Measurements from ENCODE around the gene C12orf76. TPM values are rescaled to one million over a fixed set of nuclear protein-coding genes. Genes with fewer than 3 reads are reported as not detected.

The C12orf76 gene
- polyA plus RNA-seq, 6 donors from 2014 or later, result 10.6 to 19.8 (median 16.7) TPM

DNA sequence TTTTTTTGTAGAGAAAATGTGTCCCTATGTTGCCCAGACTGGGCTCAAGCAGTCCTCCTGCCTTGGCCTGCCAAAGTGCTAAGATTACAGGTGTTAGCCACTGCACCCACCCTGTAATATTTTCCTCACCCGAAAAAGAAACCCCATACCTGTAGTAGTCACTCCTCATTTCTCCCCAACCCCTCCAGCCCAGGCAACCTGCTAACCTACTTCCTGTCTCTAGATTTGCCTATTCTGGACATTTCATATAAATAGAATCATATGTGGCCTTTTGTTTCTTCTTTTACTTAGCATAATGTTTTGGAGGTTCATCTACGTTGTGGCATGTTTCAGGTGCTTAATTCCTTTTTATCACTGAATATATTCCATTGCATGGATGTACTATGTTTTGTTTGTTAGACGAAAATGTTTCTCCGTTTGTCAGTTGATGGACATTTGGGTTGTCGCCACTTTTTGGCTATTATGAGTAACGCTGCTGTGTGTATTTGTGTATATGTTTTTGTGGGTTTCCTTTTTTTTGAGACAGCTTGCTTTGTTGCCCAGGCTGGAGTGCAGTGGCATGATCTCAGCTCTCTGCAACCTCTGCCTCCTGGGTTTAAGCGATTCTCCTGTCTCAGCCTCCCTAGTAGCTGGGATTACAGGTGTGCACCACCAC is 42.9 kb downstream of the C12orf76 start:
- H3K4me1 Mint-ChIP-seq, result peaks cover 48 to 93% (median 58%) of the 10 kb centered on the region in 3 donors
- H3K27me3 Mint-ChIP-seq, result no peaks in the 10 kb centered on the region
- peak overlapping the region; percentile 10 to 81 (median 55) for H3K4me3 Mint-ChIP-seq
- peak; percentile 62 to 63 for ATAC-seq (ENCODE audit: low read depth in 2 of 2)
- peaks cover 0 to 2% (median 0%) of the 10 kb centered on the region in 7 donors for H3K9me3 Mint-ChIP-seq
- peak overlapping the region; percentile 37 to 95 (median 90) for H3K27ac Mint-ChIP-seq
- peaks cover 5 to 8% of the 10 kb centered on the region in 2 donors for H3K36me3 Mint-ChIP-seq
- DNase-seq, result peak; percentile 28

DNA sequence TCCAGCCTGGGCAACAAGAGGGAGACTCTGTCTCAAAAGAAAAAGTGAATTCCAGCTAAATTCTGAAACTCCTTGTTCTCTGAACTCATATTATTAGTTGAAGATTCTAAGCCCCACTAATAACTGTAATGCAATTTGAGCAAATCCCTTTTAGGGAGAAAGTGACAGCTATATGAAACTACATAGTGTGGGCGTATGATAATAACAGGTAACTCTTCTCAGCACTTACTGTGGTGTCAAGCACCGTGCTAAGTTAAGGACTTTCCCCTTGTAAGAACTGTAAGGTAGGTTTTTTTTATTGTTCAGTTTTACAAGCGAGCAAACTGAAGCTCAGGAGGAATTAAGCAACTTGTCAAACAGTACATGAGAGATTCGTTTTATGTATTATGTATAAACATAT is 43.7 kb downstream of the C12orf76 start:
- Mint-ChIP-seq H3K4me3 (peak overlapping the region in 3 of 8 donors; percentile 63 to 77 (median 65)), H3K9me3 (peaks cover 0 to 2% (median 0%) of the 10 kb centered on the region in 7 donors), H3K4me1 (peaks cover 46 to 93% (median 56%) of the 10 kb centered on the region in 3 donors), H3K27me3 (no peaks in the 10 kb centered on the region), H3K27ac (peak overlapping the region in 5 of 6 donors; percentile 63 to 94 (median 89)), H3K36me3 (peaks cover 5 to 6% of the 10 kb centered on the region in 2 donors)
- peak; percentile 54 to 60 for ATAC-seq (ENCODE audit: low read depth in 2 of 2)
- DNase-seq, result no peak

DNA sequence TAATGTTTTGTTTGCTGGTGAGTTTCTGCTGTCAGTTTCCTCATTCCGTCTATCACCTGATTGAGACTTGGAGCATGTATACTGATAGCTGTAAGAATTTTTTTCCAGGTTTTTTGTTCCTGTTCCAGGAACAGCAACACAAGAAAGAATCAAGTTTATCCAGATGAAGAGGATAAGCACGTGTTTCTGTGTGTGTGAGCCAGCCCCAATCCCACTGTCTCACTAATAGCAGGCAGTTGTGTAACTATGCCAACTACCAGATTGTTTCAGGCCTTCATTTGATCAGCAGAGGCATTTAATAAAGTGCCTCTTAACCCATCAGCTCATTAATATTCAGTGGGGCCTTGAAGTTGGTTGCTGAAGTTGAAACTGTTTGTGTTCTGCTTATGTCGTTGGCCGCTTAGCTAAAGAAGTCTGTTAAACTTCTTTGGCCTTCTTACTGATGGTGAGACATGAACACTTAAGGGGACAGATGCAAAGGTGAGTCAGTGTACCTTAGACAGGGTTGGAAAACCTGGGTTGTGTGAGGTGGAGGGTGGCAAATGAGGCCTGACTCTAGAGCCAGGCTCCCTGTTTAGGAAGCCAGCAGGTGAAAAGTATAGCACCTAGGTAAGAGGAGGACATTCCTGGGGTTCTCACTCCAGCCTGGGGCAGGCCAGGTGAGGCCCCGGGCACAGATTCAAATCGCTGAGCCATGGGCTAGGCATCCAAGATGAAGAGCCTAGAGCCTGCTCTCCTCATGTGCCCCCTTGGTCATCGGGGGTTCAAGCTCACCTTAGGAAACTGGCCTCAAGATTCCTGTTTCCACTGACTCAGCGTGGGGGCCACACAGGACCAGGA is 45.4 kb downstream of the C12orf76 start:
- Mint-ChIP-seq H3K36me3 (peaks cover 0 to 5% of the 10 kb centered on the region in 2 donors), H3K27me3 (no peaks in the 10 kb centered on the region), H3K4me3 (peak overlapping the region in 4 of 8 donors; percentile 9 to 69 (median 52)), H3K4me1 (peaks cover 46 to 91% (median 57%) of the 10 kb centered on the region in 3 donors), H3K27ac (peak overlapping the region; percentile 56 to 91 (median 82)), H3K9me3 (peaks cover 0 to 1% (median 0%) of the 10 kb centered on the region in 7 donors)
- DNase-seq (no peak), ATAC-seq (ENCODE audit: low read depth in 2 of 2) (no peak)

- H3K27ac Mint-ChIP-seq, result peak overlapping the region in 3 of 6 donors; percentile 21 to 92 (median 51)
- H3K4me1 Mint-ChIP-seq, result peaks cover 51 to 90% (median 63%) of the 10 kb centered on the region in 3 donors
- H3K36me3 Mint-ChIP-seq, result peaks cover 0 to 5% of the 10 kb centered on the region in 2 donors
- no peaks in the 10 kb centered on the region for H3K9me3 Mint-ChIP-seq
- H3K27me3 Mint-ChIP-seq, result no peaks in the 10 kb centered on the region
- H3K4me3 Mint-ChIP-seq, result peak overlapping the region; percentile 42 to 100 (median 98)
- ATAC-seq (ENCODE audit: low read depth in 2 of 2) (no peak), DNase-seq (no peak)
Observed at GRCh38 chr12:110001596-110001995, 46.7 kb downstream of the C12orf76 start.

DNA sequence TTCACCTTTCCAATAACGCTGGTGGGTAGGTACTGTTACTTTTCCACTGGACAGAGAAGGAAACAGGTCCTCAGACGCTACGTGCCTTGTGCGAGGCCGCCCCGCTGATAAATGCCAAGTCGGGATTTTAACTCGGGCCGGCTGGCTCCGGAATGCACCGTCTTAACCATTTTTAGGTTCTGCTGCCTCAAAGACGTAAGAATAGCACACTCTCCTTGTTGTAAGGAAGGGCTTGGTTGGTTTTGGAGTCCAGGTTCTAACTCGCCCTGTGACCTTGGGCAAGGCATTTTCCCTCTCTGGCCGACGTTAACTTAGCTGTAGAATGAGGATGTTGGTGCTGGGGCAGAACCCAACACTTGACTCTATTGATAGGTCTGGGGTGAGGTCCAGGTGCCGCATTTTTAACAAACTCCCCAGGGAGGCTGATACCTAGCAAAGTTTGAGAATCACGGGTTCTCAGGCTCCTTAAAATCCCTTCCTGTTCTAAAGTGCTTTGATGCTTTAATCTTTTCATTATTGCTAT is 48.3 kb downstream of the C12orf76 start:
- DNase-seq, result peak; percentile 24
- Mint-ChIP-seq H3K27ac (peak overlapping the region; percentile 96 to 99 (median 98)), H3K36me3 (peaks cover 0 to 5% of the 10 kb centered on the region in 2 donors), H3K4me3 (peak overlapping the region; percentile 97 to 100 (median 99)), H3K4me1 (peaks cover 43 to 82% (median 54%) of the 10 kb centered on the region in 3 donors), H3K27me3 (no peaks in the 10 kb centered on the region), H3K9me3 (no peaks in the 10 kb centered on the region)
- peak in 1 of 2 donors; percentile 2 for ATAC-seq (ENCODE audit: low read depth in 2 of 2)

GRCh38 chr12:109999649-109999971 is 48.7 kb downstream of the C12orf76 start:
- Mint-ChIP-seq H3K27ac (peak overlapping the region; percentile 96 to 99 (median 98)), H3K4me3 (peak overlapping the region; percentile 97 to 100 (median 99)), H3K27me3 (no peaks in the 10 kb centered on the region), H3K9me3 (no peaks in the 10 kb centered on the region), H3K36me3 (peaks cover 0 to 5% of the 10 kb centered on the region in 2 donors), H3K4me1 (peaks cover 46 to 78% (median 57%) of the 10 kb centered on the region in 3 donors)
- ATAC-seq (ENCODE audit: low read depth in 2 of 2) (no peak), DNase-seq (no peak)

DNA sequence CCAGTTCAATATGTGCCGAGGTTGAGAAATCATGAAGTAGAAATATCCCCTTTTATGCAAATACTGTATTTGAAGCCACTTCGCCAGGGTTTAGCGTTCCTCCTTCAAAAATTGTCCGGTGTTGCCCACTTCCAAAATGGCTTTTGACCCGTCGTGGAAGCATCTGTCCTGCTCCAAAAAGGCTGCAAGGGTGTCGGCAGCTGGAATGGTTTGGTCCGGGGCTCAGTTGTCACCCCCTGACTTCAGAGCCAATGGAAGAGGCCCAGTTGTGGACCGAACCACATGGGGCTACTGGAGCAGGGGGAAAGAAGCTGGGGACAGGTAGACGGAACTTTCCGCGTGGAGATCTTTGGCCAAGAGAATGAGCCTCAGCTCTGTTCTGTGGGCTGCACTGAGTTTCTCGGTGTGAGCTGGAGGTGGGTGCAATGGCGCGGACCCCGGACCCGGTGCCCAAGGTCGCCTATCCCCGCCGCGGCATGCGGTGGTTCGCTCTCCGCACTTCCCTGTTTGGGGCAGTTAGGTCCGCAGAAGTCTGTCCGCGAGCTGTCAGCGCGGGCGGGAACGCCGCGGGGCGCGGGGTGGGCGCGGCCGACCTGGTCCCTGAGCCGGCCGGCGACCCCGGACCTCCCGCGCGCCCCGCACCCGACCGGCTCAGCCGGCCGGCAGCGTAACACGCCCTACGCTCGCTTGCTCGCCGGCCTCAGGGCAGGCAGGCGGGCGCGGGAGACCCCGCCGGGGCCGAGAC is 49.2 kb downstream of the C12orf76 start, which contains the start of gene ANKRD13A:
Gene ANKRD13A (plus strand): TSS at position 527 of the 745 bp plus-strand sequence. CDS start 259 bp downstream, outside the sequence.
- peak within 1 kb of the TSS; percentile 98 to 100 (median 99) for H3K27ac Mint-ChIP-seq
- peak within 1 kb of the TSS; percentile 97 to 100 (median 99) for H3K4me3 Mint-ChIP-seq
- peaks cover 0 to 5% of the 10 kb centered on the region in 2 donors for H3K36me3 Mint-ChIP-seq
- no peaks in the 10 kb centered on the region for H3K27me3 Mint-ChIP-seq
- peak; percentile 93 for DNase-seq
- H3K9me3 Mint-ChIP-seq, result no peaks in the 10 kb centered on the region
- peaks cover 48 to 77% (median 58%) of the 10 kb centered on the region in 3 donors for H3K4me1 Mint-ChIP-seq
- peak; percentile 58 to 62 for ATAC-seq (ENCODE audit: low read depth in 2 of 2)

DNA sequence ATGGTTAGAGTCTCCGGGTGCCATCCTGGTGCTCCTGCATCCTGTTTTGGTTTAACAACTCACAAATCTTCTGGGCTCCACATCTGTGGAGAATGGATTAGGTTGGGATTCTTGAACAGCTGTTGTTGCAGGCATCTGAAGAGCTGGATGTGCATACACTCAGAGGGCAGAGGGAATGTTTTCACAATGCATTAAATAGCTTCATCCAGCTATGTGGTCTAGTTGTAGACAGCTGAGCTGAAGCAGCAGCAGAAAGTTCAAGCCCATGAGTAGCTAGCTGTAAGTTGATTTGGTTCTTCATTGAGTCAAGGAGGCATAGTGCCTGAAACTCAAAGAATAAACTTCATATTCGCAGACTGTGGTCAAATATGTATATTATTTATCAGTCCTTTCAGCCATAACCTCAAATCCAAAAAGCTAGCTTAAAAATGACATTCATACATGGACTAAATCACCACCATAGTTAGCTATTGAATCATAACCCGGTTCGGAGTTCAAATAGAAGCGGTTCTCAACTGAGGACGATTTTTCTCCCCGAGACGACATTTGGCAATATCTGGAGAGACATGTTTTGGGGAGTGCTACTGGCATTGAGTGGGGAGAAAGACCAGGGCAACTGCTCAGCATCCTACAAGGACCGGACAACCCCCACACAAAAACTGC is 50.0 kb downstream of the C12orf76 start:
- H3K9me3 Mint-ChIP-seq, result no peaks in the 10 kb centered on the region
- peaks cover 46 to 77% (median 56%) of the 10 kb centered on the region in 3 donors for H3K4me1 Mint-ChIP-seq
- H3K36me3 Mint-ChIP-seq, result peaks cover 0 to 5% of the 10 kb centered on the region in 2 donors
- no peaks in the 10 kb centered on the region for H3K27me3 Mint-ChIP-seq
- peak overlapping the region; percentile 98 to 100 (median 99) for H3K27ac Mint-ChIP-seq
- no peak for ATAC-seq (ENCODE audit: low read depth in 2 of 2)
- no peak for DNase-seq
- peak overlapping the region; percentile 91 to 99 (median 96) for H3K4me3 Mint-ChIP-seq

- Mint-ChIP-seq H3K9me3 (no peaks in the 10 kb centered on the region), H3K4me3 (peak overlapping the region; percentile 41 to 99 (median 92)), H3K27ac (peak overlapping the region; percentile 2 to 98 (median 70)), H3K4me1 (peaks cover 38 to 78% (median 51%) of the 10 kb centered on the region in 3 donors), H3K27me3 (no peaks in the 10 kb centered on the region), H3K36me3 (no peaks in the 10 kb centered on the region)
- DNase-seq (no peak), ATAC-seq (ENCODE audit: low read depth in 2 of 2) (no peak)
Observed at GRCh38 chr12:109997393-109997792, 50.9 kb downstream of the C12orf76 start.

GRCh38 chr12:109996483-109996853 is 51.9 kb downstream of the C12orf76 start:
- ATAC-seq (ENCODE audit: low read depth in 2 of 2), result no peak
- DNase-seq, result no peak
- no peaks in the 10 kb centered on the region for H3K27me3 Mint-ChIP-seq
- H3K36me3 Mint-ChIP-seq, result no peaks in the 10 kb centered on the region
- peaks cover 41 to 78% (median 53%) of the 10 kb centered on the region in 3 donors for H3K4me1 Mint-ChIP-seq
- H3K9me3 Mint-ChIP-seq, result no peaks in the 10 kb centered on the region
- peak overlapping the region; percentile 90 to 98 (median 94) for H3K4me3 Mint-ChIP-seq
- peak overlapping the region in 5 of 6 donors; percentile 76 to 94 (median 93) for H3K27ac Mint-ChIP-seq

DNA sequence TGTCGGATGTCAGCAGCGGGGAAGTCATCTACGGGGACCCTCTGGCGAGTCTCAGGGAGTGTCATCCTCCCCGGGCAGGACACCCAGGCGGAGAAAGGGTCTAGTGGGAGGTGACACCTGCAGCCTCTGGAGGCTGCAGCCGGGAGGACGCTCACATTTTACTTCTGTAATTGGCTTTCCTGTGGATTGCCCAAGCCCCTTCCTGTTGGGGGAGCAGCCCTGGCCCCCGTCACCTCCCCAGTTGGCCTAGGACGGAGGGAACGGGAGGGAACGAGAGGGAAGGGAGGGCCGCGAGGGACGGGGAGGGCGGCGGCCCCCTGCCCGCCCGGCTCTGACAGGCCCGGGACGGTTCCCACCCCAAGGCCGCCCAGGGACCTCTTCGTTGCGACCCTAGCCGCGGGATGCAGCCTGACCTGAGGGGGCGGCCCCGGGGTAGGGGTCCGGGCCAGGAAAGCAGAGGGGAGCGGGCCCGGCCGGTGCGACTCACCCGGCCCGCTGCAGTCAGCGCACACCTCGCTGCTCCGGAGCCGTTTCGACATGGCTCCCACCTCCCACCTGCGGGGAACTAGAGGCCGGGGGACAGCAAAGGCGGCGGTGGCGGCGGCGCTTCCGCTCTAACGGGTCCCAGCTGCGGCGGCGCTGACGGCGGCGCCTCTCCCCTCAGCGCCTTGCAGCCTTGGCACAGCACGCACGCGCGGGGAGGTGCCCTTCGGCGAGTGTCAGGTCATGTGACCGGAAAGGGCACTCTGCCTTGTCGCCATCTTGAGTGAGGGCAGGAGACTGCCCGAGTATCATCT is 52.4 kb downstream of the C12orf76 start, which contains the start of gene GIT2:
Gene GIT2 (minus strand): TSS at position 683 of the 797 bp plus-strand sequence. CDS start 144 bp downstream, at position 539.
- Mint-ChIP-seq H3K4me3 (peak within 1 kb of the TSS; percentile 94 to 99 (median 97)), H3K4me1 (peaks cover 39 to 78% (median 54%) of the 10 kb centered on the region in 3 donors), H3K36me3 (no peaks in the 10 kb centered on the region), H3K9me3 (no peaks in the 10 kb centered on the region), H3K27ac (peak within 1 kb of the TSS; percentile 76 to 98 (median 94)), H3K27me3 (no peaks in the 10 kb centered on the region)
- ATAC-seq (ENCODE audit: low read depth in 2 of 2), result peak; percentile 70 to 73
- peak; percentile 94 for DNase-seq

All from naive B cell (primary cell).